Measurements from ENCODE around the gene FCN1.
"Not testable (repeated sequence)": the region's sequence is repeated elsewhere in the genome, so short reads cannot be mapped to it uniquely, and the experiment has no call there.

Gene FCN1

DNA sequence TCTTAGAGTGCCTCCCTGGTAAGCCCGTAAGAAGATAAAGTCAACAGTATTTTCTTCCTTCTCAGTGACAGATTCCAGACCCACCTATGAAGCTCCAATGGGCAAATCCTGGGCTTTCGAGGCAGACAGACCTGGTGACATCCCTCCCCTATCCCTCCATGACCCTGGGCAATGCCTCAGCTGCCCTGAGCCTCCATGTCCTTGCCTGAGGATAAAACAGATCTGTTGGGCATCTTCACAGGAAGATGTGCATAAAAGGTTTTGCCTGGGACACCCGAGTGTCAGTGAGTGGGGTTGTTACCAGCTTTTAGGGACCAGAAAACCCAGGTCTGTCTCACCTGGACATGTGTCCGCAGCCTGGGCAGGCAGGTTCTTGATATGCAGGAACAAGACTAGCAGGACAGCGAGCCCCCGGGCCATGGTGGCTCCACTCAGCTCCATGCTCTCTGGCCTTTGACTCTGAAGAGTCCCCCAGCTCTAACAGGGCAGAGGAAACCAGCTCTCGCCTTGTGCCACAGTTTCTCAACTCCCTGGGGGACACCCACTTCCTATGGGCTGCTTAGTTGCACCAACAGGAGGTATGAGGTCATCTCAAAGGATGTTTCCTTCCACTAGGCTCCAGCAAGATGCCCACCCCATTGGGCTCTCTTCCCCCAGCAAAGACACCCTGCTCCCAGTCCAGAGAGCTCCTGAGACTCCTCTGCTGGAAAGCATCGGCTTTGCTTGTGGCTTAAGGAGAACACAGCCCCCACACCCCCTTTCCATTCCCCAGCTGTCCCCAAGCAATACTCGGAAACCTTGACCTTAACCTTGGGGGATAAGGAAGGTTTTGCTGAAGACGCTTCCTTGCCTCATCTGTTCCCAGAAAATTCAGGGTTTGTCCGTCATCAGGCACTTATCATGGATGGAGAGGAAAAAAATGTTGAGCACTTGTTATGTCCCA, at the start of gene FCN1:
Gene FCN1 (minus strand): TSS at position 482 of the 943 bp plus-strand sequence. CDS start 41 bp downstream, at position 441.
- DNase-seq: no peak

DNA sequence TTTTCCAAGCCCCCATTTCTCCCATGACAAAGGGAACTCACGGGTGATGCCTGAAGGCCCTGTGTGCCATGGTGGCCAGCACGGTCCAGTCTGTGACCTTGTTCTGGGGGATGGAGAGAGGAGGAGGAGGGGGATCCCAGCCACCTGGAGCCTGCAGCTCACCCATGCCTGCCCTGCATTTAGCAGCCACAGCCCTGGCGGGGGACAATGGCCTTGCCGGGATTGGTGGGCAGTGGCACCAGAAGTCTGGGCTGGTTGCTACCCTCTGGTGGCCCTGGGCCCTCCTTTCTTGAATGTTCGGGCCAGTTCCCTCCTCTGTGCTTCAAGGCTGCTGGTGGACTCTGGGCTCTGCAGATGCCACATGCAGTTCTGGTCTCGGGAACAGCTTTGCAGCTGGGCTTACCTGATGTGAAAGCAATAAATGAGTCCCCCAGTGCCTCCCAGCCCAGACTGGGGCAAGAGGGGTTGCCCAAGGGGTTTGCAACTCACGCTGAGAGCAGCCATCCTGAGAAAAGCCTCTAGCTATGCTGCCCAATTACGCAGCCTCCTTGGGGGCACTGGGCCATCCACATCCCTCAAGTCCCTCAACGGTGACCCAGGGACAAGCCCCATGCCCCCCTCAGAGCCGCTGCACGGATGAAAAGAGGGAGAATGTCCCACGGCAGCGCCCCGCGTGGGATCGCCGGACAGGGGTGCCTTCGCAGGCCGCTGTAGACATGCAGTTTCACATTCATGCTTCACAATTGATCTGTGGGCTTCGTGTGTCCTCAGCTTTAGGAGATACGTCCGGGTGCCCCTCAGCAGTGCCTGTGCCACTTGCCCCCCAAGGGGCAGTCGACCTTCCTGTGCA, 49.2 kb upstream of the FCN1 start:
- DNase-seq: no peak

DNA sequence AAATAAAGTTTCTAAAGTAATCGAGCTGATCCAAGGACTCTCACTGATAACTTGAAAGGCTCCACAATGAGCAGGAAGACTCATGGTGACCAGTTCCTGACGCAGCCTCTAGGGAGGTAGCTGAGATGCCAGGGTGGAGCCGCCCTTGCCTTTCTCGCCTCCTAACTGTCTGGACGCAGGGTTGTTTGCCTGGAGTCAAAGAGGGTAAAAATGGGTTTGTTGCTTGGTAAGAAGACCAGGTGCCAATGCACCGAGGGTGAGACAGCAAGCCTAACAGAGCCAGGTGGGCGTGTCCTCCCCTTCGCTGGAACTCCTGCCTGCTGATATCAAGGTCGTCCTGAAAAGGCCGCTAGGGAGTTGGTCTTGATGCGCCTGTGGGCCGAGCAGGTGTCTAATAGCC, 48.6 kb upstream of the FCN1 start:
- DNase-seq: no peak

- DNase-seq: no peak
These were observed 48.1 kb upstream of the FCN1 start for GRCh38 chr9:134965851-134966250.

GRCh38 chr9:134965411-134965810, 47.7 kb upstream of the FCN1 start:
- no peak for DNase-seq

- no peak for DNase-seq
These were observed 46.8 kb upstream of the FCN1 start for GRCh38 chr9:134964271-134965055.

DNA sequence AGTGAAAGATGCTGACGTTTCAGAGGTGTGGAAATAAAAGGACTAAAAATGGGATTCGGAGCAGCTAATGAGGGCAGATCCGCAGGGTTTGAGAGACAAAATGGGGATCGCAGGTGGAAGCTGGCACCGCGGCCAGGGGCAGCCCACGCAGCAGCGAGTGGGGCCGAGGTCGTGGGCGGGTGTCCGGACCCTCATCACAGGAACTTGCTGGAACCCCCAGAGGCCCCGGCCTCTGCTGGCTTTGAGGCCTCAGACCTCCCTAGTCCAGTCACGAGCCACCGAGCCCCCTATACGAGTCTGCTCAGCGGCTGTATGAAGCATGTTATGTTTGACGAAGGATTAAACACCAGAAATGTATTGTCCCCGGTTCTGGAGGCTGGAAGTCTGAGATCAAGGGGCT, 45.8 kb upstream of the FCN1 start:
- DNase-seq: no peak

DNA sequence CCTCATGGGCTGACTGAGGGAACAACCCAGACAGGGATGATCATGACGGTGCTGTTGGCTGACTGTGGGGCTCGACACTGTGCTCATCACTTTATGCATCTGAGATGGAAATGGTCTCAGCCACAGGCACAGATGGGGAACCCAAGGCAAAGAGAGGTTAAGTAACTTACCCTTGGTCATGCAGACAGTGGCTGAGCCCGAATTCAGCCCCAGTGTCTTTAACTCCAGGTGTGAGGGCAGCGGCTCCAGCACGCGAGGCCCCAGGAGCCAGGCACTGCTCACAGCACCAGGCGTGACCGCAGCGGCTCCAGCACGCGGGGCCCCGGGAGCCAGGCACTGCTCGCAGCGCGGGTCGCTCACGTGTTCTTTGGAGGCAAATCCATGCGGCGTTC, 45.3 kb upstream of the FCN1 start:
- no peak for DNase-seq

DNA sequence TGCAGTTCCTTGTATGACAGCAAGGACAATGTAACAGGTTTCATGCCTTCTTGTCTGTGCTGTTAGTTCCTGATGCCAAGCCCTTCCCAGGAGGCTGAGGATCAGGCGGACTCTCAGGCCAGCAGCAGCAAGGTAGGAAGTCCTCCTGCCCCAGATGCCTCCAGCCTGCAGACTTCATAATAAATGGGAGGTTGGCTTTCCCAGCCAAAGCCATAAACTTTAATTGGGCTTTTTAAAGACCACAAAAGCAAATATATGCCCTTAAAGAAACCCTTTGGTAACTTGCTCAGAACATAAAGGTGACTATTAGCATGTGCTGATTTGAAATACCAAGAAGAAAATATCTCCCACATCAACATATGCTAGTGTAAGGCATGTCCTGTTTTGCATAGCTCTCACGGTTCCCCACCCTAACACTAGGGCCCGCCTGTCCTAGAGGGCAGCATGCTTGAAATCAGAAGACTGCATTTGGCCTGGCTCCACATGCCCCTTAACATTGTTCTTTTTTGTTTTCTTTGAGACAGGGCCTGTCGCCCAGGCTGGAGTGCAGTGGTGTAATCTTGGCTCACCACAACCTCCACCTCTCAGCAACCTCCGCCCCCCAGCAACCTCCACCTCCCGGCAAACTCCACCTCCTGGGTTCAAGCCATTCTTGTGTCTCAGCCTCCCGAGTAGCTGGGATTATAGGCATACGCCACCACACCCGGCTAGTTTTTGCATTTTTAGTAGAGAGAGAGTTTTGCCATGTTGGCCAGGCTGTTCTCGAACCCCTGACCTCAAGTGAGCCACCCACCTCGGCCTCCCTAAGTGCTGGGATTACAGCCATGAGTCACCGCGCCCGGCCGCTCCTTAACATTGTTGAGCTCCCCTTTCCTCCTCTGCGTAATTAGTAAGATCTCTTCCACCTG, 44.6 kb upstream of the FCN1 start:
- DNase-seq: no peak

- no peak for DNase-seq
These were observed 43.8 kb upstream of the FCN1 start for GRCh38 chr9:134961331-134962064.

- no peak for DNase-seq
These were observed 43.0 kb upstream of the FCN1 start for GRCh38 chr9:134960701-134961181.

DNA sequence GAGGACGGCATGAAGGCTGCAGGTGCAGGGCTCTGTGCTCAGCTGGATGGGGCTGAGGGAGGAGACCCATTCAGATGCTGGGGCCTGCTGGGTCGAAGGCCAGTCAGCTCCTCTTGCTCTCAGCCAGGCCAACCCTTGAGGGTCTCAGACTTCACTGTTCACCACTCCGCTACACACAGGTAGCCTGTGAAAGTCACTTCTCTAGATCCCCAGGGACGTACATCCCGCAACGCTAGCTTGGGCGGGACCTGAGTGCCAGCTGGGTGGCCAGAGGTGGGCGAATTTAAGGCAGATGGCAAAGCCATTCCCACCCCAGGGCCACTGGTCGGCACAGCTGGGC, 42.2 kb upstream of the FCN1 start:
- no peak for DNase-seq

DNA sequence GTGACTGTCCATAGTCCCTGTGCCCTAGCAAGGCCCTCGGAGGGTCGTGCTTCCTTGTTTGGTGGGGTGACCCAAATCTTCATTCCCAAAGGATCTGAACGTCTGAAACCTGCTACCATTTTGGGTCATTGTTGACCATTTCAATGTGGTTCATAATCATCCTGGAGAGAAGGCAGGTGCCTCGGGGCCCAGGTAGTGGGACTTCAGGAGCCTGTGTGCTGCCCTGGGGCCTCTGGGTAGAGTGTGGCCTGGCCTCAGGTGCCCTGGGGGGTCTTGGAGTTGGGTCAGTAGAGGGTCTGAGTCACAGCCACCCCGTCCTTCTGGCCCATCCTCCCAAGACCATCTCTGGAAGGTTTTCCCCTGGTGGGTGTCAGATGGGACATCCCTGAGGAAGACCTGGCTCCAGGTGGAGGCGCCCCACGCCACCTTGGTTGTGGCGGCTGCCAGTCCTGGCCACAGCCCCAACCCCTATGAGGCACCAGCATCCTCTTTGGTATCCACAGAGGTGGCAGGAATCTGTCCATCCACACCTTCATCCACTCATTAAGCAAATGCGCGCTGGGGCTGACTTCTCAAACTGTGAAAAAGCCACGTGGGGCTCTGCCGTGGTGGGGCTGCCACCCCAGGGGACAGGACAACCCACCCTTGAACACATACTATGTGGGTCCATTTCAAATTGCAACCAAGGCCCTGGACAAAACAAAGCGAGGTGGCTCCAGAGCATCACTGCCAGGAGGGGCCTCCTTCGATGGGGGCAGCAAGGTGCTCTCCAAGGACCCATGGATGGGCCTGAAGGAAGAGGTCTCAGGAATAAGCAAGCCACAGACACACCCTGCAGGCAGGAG, 41.6 kb upstream of the FCN1 start:
- DNase-seq: no peak

DNA sequence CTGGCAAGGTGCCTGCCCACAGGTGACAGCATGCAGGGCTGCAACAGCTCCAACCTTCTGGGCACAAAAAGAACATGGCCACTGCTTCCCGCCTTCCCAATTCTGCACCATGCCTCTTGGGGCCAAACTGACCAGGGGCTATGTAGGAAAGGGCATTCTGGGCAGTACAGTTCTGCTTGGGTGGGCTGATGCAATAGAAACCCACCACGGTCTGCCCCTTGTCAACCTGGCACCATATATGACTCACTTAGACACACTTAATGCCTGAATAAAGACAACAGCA, 40.2 kb upstream of the FCN1 start:
- DNase-seq: no peak

DNA sequence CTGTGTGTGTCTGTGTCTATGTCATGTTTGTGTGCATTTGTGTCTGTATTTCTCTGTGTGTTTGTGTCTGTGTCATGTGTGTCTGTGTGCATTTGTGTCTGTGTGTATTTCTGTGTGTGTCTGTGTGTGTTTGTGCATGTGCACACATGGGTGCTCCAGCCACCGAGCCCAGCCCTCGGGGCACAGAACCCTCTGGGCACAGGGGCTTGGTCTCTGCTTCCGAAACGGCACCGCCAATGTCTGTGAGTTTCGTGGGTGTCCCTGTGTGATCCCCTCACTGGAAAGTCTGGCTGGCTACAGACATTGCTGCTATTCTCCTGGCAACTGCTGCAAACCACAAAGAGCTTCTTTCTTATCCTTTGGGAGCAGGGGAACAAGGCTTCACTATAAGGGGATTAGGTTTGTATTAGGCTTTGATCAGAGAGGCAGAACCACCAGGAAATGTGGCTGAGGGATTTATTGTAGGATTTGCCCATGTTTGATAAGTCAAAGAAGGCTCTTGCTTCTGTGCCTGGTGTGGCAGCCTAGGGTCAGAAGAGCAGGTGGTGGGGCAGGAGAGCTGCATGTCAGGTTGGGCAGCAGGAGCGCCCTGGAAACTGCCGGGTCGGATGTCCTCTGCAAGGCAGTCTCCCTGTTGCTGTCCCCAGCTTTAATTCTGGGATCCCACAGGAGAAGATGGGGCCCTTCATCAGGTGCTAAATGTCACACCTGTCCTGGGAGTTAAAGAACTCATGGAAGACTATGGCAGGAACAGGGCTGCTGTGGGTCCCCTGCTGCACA, 39.6 kb upstream of the FCN1 start:
- DNase-seq: no peak

- not testable (repeated sequence) for DNase-seq
These were observed 38.7 kb upstream of the FCN1 start for GRCh38 chr9:134956387-134956786.

DNA sequence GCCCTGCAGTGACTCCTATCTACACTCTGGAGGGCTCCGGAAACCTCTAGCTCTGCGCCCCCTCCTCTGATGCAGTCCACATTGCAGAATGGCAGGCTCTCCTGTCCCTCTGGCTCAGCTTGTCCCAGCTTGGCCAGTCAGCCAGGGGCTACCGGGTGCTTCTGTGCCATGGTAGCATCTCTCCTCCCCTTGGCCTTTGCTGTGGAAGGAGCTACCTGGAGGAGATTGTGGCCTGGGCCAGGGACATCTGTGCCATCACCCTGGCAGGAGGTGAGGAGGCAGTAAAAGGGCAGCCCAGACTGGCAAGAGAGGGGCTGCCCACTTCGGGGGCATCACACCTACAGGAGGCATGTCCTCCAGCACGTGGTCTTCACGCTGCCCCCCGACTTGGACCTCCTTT, 38.1 kb upstream of the FCN1 start:
- DNase-seq: no peak

- no peak for DNase-seq
These were observed 37.4 kb upstream of the FCN1 start for GRCh38 chr9:134955156-134955555.

- DNase-seq: no peak
These were observed 34.3 kb upstream of the FCN1 start for GRCh38 chr9:134951994-134952393.

DNA sequence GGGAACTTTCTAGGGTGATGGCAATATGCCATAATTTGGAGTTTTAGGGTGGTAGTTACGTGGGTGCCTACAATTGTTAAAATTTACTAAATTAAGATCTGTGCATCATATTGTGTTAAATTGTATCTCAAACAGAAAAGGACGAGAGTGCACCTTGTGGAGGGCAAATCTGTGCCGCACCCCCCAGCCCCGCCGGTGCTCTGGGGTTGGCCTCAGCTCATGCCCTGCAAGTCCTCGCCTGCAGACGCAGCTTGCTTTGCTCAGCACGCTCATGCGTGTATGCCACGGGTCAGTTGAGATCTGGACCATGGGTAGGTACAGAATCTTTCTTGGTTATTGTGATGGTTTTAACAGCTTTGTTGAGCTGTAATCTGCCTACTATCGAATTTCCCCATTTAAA, 33.7 kb upstream of the FCN1 start:
- DNase-seq: no peak
